NCI-H774 (cell line): ENCODE results near the gene TMEM163.
"Not testable (repeated sequence)": the region's sequence is repeated elsewhere in the genome, so short reads cannot be mapped to it uniquely, and the experiment has no call there.

ENCODE experiments used
- DNase-seq: peaks from one replicate; lab custom pipeline; 2025; lab: John Stamatoyannopoulos, UW

The TMEM163 gene

GRCh38 chr2:134489732-134490384 lies 228.9 kb downstream of the TMEM163 start:
- DNase-seq: no peak

GRCh38 chr2:134482766-134483340 lies 235.9 kb downstream of the TMEM163 start:
- DNase-seq: no peak

- no peak for DNase-seq
These were observed 236.6 kb downstream of the TMEM163 start for GRCh38 chr2:134482131-134482723.

DNA sequence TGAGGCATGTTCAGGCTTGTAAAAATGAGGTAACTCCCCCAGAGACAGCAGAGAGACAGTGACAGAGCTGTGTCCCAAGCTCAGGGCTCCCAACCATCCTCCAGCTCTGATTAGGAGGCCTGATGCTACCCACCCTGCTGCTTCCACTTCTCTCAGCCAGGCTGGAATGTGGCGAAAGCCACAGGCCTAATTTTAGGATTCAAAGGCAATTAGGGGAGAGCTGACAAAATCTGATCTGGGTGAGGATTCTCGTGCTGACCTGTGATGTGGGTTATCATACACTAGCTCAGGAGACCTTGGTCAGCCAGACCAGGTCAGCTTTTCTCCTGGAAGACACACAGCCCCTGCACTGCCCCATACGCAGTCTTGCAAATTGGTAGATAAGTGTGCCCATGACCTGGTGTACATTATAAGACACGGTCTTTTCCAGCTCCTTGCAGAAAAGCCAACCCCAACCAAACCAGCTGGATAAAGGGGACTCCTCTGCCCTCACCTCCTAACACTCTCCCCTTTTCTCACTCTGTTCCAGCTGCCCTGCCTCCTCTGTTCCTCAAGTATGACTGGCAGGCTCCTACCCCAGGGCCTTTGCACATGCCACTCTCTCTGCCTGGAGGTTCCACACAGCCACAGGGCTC lies 239.0 kb downstream of the TMEM163 start:
- DNase-seq: no peak

GRCh38 chr2:134476982-134477381 lies 241.8 kb downstream of the TMEM163 start:
- not testable (repeated sequence) for DNase-seq

DNA sequence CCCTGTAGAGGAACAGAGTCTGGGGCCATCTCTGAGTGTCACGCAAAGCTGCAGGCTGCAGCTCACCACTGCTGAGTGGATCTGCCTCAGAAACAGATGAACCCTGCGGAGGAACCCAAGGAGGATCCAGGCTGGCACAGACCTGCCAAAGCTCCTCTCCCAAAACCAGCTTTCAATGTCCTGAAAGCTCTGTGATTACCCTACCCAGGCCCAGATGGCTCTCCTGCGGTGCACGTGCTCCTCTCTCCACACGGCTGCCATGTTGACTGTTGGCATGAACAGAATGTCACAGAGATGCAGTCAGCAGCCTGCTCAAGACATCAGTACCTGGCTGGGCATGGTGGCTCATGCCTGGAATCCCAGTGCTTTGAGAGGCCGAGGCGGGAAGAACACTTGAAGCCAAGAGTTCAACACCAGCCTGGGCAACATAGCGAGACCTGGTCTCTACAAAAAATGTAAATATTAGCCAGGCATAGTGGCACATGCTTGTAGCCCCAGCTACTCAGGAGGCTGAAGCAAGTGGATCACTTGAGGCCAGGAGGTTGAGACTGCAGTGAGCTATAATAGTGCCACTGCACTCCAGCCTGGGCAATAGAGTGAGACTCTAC lies 248.1 kb downstream of the TMEM163 start:
- DNase-seq: no peak

- no peak for DNase-seq
These were observed 249.2 kb downstream of the TMEM163 start for GRCh38 chr2:134469516-134470115.

DNA sequence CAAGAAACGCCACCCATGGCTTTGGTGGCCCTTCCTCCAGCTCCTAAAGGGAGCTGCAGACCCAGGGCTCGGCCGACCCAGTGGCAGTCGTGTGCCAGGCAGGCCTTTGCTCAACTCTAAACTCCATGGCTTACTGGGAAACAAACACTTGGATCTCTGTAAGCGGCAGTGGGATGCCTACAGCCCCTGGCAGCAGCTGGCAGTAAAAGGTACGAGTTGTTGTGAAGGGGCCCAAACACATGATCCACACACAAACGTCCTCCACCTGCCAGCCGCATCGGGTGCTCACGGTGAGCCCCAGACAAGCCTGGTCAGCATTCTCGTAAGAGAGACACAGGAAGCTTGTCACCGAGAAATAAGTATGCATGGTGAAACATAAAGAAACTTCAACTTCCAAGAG lies 250.0 kb downstream of the TMEM163 start:
- DNase-seq: no peak

- no peak for DNase-seq
These were observed 250.6 kb downstream of the TMEM163 start for GRCh38 chr2:134468164-134468563.

DNA sequence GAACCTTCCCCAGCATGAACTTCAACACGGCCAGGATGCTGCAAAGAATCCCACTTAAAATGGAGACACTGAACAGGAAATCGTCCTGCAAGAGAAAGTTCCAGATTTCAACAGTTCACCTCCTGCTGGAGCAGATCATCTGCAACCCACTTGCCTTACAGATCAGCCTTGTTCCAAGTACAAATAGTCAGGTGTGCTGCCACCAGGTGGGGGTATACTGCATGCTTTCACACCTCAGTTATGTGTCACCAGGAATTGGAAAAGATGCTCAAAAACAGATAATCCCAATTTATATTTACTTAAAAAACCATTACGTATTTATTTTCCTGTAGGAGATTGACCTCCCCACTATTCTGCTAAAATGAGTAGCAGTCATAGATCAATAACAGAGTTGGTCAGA lies 252.7 kb downstream of the TMEM163 start:
- DNase-seq: peak; percentile 19

GRCh38 chr2:134465228-134466105 lies 253.3 kb downstream of the TMEM163 start:
- no peak for DNase-seq

DNA sequence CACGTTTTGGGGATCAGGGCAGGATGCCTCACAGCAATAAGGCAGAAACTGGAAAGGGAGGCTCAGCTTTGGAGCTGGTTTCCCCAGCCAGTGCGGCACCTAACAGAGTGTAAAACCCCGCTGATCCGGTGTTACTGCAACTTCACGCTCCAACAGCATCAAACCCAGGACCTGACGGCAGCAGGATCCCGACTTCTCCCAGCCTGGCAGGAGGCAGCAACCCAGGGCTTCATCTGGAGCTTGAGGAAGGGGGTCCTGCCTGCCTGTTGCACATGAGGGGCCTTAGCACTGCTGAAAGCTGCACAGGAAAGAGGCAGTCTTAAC lies 255.1 kb downstream of the TMEM163 start:
- no peak for DNase-seq

GRCh38 chr2:134462791-134463698 lies 255.8 kb downstream of the TMEM163 start:
- DNase-seq: no peak

- no peak for DNase-seq
These were observed 256.5 kb downstream of the TMEM163 start for GRCh38 chr2:134462275-134462674.

- DNase-seq: no peak
These were observed 257.3 kb downstream of the TMEM163 start for GRCh38 chr2:134461511-134461910.

DNA sequence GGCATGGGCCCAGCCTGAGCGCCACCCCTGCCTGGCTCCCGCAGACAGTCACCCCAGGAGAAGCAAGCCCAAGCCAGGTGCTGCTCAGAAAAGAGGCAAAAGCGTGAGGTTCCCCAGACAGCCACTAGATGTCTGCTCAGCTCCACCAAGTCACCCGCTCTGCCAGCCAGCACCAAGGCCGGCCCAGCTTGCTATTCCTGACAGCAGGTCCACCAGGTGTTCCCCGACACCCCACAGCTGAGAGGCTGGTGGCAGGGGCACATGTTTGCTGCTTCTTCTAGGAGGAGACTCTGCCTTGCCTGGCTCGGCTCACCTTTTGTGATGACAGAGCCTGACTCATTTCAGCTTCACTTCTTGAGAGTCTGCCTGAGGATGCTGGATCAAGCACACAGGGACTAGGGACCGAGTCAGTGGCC lies 258.2 kb downstream of the TMEM163 start:
- DNase-seq: peak; percentile 73

DNA sequence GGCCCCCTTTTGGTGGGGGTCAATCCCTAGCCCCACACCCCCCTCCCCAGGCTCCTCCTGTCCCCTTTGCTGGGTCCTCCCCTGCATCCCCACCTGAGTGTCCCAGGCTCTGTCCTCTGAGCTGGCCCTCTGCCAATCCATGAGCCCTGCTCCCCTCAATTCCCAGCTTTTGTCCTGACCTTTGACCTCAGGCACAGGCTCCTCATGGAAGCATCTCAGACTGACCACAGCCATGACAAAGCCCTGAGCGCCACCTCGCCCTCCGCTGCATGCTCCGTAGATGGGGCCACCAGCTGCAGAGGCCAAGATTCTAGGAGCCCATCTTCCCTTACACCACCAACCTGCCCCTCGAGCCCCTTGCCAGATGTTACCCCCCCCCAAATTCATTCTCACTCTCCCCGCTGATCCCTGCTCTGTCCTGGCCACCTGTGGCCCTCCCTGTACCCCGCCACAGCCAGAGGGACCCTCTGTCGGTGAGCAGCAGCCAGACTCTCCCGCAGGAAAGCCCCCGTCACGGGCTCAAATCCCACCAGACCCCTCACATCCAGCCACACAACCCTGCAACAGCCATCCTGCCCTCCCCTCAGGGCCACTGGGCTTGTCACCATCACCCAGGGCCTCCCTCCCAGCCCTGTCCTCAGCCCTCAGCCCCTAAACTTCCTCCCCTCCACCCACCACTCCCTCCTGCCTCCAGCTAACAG lies 258.9 kb downstream of the TMEM163 start:
- DNase-seq: no peak

- no peak for DNase-seq
These were observed 259.9 kb downstream of the TMEM163 start for GRCh38 chr2:134458950-134459349.

DNA sequence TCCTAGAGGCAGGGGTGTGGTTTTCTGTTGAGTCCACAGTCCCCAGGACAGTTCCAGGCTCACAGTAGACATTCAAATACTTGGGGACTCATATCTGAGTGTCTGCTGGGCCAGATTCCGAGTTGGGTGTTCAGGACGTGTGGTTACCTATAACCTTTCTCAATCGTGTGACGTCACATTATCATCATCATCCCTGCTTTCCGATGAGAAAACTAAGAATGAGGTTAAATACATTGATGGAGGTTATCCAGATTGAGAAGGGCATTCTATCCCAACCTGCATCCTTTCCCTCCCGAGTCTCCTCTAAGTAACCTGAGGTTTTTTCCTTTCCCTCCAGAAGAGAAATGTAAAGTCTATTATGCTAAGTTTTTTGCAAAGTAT lies 260.3 kb downstream of the TMEM163 start:
- DNase-seq: no peak
